ENCODE results near the gene C18orf32. TPM values are rescaled to one million over a fixed set of nuclear protein-coding genes. Genes with fewer than 3 reads are reported as not detected.

C18orf32 gene
- 13.4 to 31.3 TPM (median 23.9 TPM) in 5 replicates for total RNA-seq (2022; extraction: Qiagen RNA extraction; ENCODE audit: low read depth)

GRCh38 chr18:49486953-49487710, at the start of gene C18orf32:
Gene C18orf32, minus strand, starts transcription at chr18:49487234. Its CDS starts 3,486 bp downstream, at chr18:49483748.

DNA sequence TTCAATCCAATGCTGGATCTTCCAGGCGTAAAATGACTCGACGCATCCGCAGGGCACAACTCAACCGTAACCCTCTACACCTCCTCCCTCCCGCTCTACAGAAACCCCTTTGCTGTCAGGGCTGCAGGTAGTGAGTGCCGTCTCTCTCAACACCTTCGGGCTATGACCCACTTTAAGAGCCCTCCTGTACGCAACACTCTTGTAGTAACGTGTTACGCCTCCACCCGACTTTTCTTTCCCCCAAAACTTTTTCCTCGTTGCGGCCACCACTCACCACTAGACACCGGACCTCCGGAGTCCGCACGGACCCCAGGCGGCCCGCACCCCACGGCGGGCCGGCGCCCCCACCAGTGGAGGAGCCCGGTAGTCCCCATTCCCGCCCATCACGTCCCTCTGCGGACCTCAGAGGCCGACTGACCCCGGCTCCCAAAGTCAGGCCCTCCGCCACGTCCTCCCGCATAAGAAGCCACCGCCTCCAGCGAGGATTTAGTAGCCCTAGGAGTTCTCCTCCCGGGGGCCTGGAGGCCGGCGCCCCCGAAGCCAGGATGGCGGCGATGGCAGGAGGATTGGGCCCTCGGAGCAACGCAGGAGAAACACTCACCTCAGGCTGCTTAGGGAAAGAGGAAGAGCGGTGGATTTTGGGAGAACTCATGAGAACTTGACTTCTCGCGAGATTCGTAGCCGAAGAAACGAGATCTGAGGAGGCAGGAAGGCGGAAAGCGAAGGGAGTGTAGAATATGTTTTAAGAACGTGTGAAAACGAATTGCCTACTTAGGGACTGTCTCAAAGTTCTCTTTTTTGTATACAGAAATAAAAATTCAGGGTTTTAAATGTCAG, 5.0 kb upstream of the C18orf32 start, which contains the start of gene RPL17:
RPL17 (minus strand) TSS at position 609 of the 837 bp plus-strand sequence.

Other genes with a start within 250 kb of the C18orf32 start
- 11.0 to 14.7 TPM (median 13.2 TPM) in 5 replicates for gene DYM, start 26.6 kb downstream of the C18orf32 start, total RNA-seq (2022; extraction: Qiagen RNA extraction; ENCODE audit: low read depth)
- gene RPL17, start 5.2 kb upstream of the C18orf32 start, total RNA-seq (2022; extraction: Qiagen RNA extraction; ENCODE audit: low read depth), result 1,507 to 1,934 TPM (median 1,541 TPM) in 5 replicates
- 0.10 to 0.44 TPM (median 0.23 TPM) in 5 replicates for gene LIPG, start 74.8 kb upstream of the C18orf32 start, total RNA-seq (2022; extraction: Qiagen RNA extraction; ENCODE audit: low read depth)

Measured in A549 treated with DMSO at 1 μM for 4 hours (cell line).